ENCODE results near the gene CCDC192. TPM values are rescaled to one million over a fixed set of nuclear protein-coding genes. Genes with fewer than 3 reads are reported as not detected.

Gene CCDC192
- total RNA-seq, 1 donor from 2014 or later, result 1.3 TPM

DNA sequence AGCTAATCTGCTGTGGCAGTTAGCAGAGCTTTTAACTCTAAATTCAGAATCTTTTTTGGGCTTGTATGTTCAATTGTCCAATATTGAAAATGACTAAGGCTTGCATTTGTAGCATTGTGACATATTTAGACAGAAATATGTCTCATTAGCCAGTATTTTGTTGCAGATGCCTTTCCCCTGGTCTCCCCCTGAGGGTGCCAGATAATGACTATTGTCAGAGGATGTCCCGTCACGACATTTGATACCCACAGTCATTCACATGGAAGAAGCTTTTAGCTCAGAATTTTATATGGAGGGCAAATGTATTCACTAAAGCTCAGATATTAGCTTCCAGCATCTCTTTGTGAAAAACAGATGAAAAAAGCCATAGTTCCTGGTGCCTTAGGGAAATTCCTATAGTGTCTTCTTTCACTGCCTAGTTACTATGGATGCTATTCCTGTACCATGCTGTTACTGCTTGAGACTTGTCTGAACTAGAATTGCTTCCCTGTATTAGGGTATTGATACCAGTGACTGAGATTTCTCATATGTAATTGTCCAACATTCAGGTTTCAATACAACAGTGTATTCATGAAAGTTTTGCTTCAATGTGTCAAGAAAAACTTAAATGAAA lies 96.2 kb downstream of the CCDC192 start:
- Mint-ChIP-seq H3K36me3 (ENCODE audit: low read depth) (no peaks in the 10 kb centered on the region), H3K9me3 (no peaks in the 10 kb centered on the region), H3K4me3 (no peak overlapping the region), H3K27ac (ENCODE audit: unreplicated experiment) (no peak overlapping the region), H3K4me1 (peaks cover 11% of the 10 kb centered on the region), H3K27me3 (ENCODE audit: low read depth) (no peaks in the 10 kb centered on the region)
- no peak for DNase-seq (ENCODE audit: low read depth, low spot score)
- TF ChIP-seq, protein P1, sequence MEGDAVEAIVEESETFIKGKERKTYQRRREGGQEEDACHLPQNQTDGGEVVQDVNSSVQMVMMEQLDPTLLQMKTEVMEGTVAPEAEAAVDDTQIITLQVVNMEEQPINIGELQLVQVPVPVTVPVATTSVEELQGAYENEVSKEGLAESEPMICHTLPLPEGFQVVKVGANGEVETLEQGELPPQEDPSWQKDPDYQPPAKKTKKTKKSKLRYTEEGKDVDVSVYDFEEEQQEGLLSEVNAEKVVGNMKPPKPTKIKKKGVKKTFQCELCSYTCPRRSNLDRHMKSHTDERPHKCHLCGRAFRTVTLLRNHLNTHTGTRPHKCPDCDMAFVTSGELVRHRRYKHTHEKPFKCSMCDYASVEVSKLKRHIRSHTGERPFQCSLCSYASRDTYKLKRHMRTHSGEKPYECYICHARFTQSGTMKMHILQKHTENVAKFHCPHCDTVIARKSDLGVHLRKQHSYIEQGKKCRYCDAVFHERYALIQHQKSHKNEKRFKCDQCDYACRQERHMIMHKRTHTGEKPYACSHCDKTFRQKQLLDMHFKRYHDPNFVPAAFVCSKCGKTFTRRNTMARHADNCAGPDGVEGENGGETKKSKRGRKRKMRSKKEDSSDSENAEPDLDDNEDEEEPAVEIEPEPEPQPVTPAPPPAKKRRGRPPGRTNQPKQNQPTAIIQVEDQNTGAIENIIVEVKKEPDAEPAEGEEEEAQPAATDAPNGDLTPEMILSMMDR (conservative IDR thresholded peaks at IDR 0.05), result no peak

DNA sequence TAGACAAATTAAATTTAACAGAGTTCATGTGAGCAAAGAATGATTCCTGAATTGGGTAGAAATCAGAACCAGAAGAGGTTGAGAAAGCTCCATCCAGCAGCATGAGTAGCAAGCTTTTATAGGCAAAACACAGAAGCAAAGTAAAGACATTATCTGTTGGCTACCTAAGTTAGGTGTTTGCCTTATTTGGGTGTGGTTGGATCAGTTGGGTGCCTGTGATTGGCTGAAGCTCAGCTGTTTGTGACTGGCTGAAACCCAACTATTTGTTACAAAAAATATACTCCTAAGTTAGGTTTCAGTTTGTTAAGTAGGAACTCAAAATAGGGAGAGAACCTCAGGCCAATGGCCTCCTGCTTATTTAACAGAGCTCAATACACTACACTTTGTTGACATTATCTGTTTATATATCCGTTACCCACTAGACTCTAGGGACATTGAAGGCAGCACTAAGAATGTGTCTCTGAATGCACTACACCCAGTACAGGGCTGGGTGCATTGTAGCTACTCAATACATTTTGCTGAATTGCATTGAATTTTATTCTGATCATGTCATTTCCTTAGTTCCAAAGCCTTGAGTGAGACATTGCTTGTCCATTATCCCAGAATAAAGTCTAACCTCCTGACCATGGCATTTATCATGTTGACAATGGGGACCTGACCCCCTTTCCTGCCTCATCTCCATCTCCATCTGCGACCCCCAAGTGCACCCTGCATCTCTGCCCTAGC lies 98.7 kb downstream of the CCDC192 start:
- no peaks in the 10 kb centered on the region for H3K27me3 Mint-ChIP-seq (ENCODE audit: low read depth)
- H3K27ac Mint-ChIP-seq (ENCODE audit: unreplicated experiment), result no peak overlapping the region
- DNase-seq (ENCODE audit: low read depth, low spot score), result no peak
- no peaks in the 10 kb centered on the region for H3K9me3 Mint-ChIP-seq
- H3K4me3 Mint-ChIP-seq, result no peak overlapping the region
- TF ChIP-seq, protein P1 (conservative IDR thresholded peaks at IDR 0.05), result no peak
- no peaks in the 10 kb centered on the region for H3K36me3 Mint-ChIP-seq (ENCODE audit: low read depth)
- no peaks in the 10 kb centered on the region for H3K4me1 Mint-ChIP-seq

DNA sequence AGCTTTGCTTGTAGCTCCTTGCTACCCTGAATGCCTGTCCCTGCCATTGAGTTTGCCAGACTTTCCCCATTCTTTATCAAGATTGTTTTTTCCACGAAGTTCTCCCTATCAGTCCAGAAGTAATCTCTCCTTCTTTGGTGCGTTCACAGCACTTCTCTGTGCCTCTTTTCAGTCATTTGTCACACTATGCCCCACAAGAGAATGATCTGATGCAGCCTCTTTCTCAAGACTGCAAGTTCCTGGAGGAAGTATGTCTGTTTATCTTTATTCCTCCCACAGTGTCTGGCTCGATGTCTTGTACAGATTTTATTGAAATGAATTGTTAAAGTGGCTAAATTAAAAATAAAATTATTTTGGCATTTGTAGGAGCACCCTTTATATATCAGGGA lies 99.3 kb downstream of the CCDC192 start:
- Mint-ChIP-seq H3K27ac (ENCODE audit: unreplicated experiment) (no peak overlapping the region), H3K4me3 (no peak overlapping the region), H3K27me3 (ENCODE audit: low read depth) (no peaks in the 10 kb centered on the region), H3K9me3 (no peaks in the 10 kb centered on the region), H3K36me3 (ENCODE audit: low read depth) (no peaks in the 10 kb centered on the region), H3K4me1 (no peaks in the 10 kb centered on the region)
- DNase-seq (ENCODE audit: low read depth, low spot score), result no peak
- TF ChIP-seq, protein P1 (conservative IDR thresholded peaks at IDR 0.05), result no peak

DNA sequence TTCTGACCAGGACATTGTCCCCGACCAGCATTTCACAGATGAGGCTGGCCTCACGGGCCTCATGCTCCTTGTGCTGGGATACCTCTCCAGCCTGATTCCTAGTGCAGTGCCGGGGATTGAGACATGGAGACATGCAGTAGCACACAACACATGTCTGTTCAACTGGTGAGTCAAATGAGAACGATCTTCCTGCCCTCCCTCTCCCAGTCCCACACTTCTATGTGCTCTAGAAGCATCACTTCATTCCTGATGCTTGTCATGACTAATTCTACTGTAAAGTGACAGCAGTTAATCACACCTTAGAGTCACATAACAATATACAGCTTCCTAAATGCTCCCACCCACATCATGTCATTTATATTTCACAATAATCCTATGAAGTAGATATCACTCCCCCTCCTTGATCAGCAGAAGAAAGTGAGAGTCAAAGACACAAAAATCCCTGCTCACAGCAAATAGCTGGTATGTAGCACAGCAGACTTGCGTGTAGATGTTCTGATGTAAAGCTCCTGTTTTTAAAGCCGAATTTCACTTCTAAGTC lies 101.8 kb downstream of the CCDC192 start:
- TF ChIP-seq, protein P1 (conservative IDR thresholded peaks at IDR 0.05), result no peak
- Mint-ChIP-seq H3K4me3 (no peak overlapping the region), H3K27me3 (ENCODE audit: low read depth) (no peaks in the 10 kb centered on the region), H3K4me1 (peaks cover 8% of the 10 kb centered on the region), H3K9me3 (no peaks in the 10 kb centered on the region), H3K27ac (ENCODE audit: unreplicated experiment) (no peak overlapping the region), H3K36me3 (ENCODE audit: low read depth) (no peaks in the 10 kb centered on the region)
- no peak for DNase-seq (ENCODE audit: low read depth, low spot score)

DNA sequence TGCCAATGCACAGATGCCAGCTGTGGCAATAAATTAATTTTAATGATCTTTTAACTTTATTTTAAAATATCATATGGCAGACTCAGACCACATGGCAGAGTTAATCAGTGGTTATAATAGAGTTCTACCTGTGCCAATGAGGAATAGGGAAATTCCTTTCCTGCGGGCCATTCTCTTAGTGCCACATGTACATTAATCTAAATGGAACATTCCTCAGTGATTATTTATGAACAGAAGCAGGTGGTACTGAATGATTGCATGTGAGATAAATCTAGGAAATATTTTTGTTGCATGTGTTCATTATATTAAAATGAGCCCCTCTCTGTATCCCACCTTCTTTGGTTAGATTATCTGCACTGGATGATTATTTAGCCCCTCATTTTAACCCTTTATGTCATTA lies 102.3 kb downstream of the CCDC192 start:
- Mint-ChIP-seq H3K9me3 (no peaks in the 10 kb centered on the region), H3K36me3 (ENCODE audit: low read depth) (no peaks in the 10 kb centered on the region), H3K27me3 (ENCODE audit: low read depth) (no peaks in the 10 kb centered on the region), H3K4me3 (no peak overlapping the region), H3K27ac (ENCODE audit: unreplicated experiment) (no peak overlapping the region), H3K4me1 (peaks cover 13% of the 10 kb centered on the region)
- TF ChIP-seq, protein P1 (conservative IDR thresholded peaks at IDR 0.05), result no peak
- DNase-seq (ENCODE audit: low read depth, low spot score), result no peak
